ENCODE measurements around the gene FRMD4B.
"Not testable (repeated sequence)": the region's sequence is repeated elsewhere in the genome, so short reads cannot be mapped to it uniquely, and the experiment has no call there.

FRMD4B gene

GRCh38 chr3:69240651-69241568, 145.0 kb downstream of the FRMD4B start:
- no peak for DNase-seq (ENCODE audit: low read depth)

GRCh38 chr3:69239063-69239462, 146.8 kb downstream of the FRMD4B start:
- no peak for DNase-seq (ENCODE audit: low read depth)

- no peak for DNase-seq (ENCODE audit: low read depth)
Observed at GRCh38 chr3:69236812-69237707, 148.8 kb downstream of the FRMD4B start.

- DNase-seq (ENCODE audit: low read depth), result no peak
Observed at GRCh38 chr3:69235882-69236281, 150.0 kb downstream of the FRMD4B start.

GRCh38 chr3:69235227-69235626, 150.7 kb downstream of the FRMD4B start:
- DNase-seq (ENCODE audit: low read depth), result not testable (repeated sequence)

- no peak for DNase-seq (ENCODE audit: low read depth)
Observed at GRCh38 chr3:69232482-69232881, 153.4 kb downstream of the FRMD4B start.

- DNase-seq (ENCODE audit: low read depth), result peak; percentile 39
Observed at GRCh38 chr3:69231929-69232440, 153.9 kb downstream of the FRMD4B start.

GRCh38 chr3:69226071-69226470, 159.8 kb downstream of the FRMD4B start:
- no peak for DNase-seq (ENCODE audit: low read depth)

- peak; percentile 6 for DNase-seq (ENCODE audit: low read depth)
Observed at GRCh38 chr3:69219101-69219708, 166.7 kb downstream of the FRMD4B start.

- DNase-seq (ENCODE audit: low read depth), result no peak
Observed at GRCh38 chr3:69218079-69218478, 167.8 kb downstream of the FRMD4B start.

- no peak for DNase-seq (ENCODE audit: low read depth)
Observed at GRCh38 chr3:69216981-69217380, 168.9 kb downstream of the FRMD4B start.

GRCh38 chr3:69214241-69214640, 171.6 kb downstream of the FRMD4B start:
- no peak for DNase-seq (ENCODE audit: low read depth)

- peak; percentile 71 for DNase-seq (ENCODE audit: low read depth)
Observed at GRCh38 chr3:69212411-69213160, 173.3 kb downstream of the FRMD4B start.

GRCh38 chr3:69210068-69210730, 175.7 kb downstream of the FRMD4B start:
- DNase-seq (ENCODE audit: low read depth), result no peak

- no peak for DNase-seq (ENCODE audit: low read depth)
Observed at GRCh38 chr3:69209413-69209812, 176.5 kb downstream of the FRMD4B start.

GRCh38 chr3:69207031-69207430, 178.9 kb downstream of the FRMD4B start:
- no peak for DNase-seq (ENCODE audit: low read depth)

- DNase-seq (ENCODE audit: low read depth), result no peak
Observed at GRCh38 chr3:69205385-69205784, 180.5 kb downstream of the FRMD4B start.

- no peak for DNase-seq (ENCODE audit: low read depth)
Observed at GRCh38 chr3:69204315-69204957, 181.5 kb downstream of the FRMD4B start.

- DNase-seq (ENCODE audit: low read depth), result no peak
Observed at GRCh38 chr3:69203631-69204314, 182.1 kb downstream of the FRMD4B start.

GRCh38 chr3:69201658-69202057, 184.2 kb downstream of the FRMD4B start:
- no peak for DNase-seq (ENCODE audit: low read depth)

All from EH (cell line).